Prostate gland (tissue), 2 donors: ENCODE data around the gene ADIPOR2.

ENCODE experiments used
- CTCF ChIP-seq, 4 experiments: fragments of 200-600 bp in 2 of 4; fragments of 450-650 bp in 2 of 4; sonication (generic) in 2 of 4; IDR thresholded peaks; 1 replicate in 3 of 4; 2 replicates in 1 of 4; pipeline ENCODE4 v1.5.1; 2016 to 2019; ENCODE audit warnings: antibody characterized with exemption in 4 of 4, mild to moderate bottlenecking in 2 of 4, moderate library complexity in 2 of 4
- POLR2A ChIP-seq: fragments of 450-650 bp; IDR thresholded peaks from one replicate; pipeline ENCODE4 v1.6.1; 2016; ENCODE audit warnings: antibody characterized with exemption, mild to moderate bottlenecking
- POLR2AphosphoS5 ChIP-seq: sonication (generic); formaldehyde crosslinking; IDR thresholded peaks from one replicate; pipeline ENCODE4 v1.6.1; 2017; ENCODE audit warnings: antibody characterized with exemption

GRCh38 chr12:1827826-1828805 is 137.2 kb downstream of the ADIPOR2 start:
- TF ChIP-seq POLR2A (no peak), CTCF (IDR thresholded peaks at IDR 0.05) (no peak), POLR2AphosphoS5 (no peak)
